ENCODE results near the gene HIPK2.

Gene HIPK2

DNA sequence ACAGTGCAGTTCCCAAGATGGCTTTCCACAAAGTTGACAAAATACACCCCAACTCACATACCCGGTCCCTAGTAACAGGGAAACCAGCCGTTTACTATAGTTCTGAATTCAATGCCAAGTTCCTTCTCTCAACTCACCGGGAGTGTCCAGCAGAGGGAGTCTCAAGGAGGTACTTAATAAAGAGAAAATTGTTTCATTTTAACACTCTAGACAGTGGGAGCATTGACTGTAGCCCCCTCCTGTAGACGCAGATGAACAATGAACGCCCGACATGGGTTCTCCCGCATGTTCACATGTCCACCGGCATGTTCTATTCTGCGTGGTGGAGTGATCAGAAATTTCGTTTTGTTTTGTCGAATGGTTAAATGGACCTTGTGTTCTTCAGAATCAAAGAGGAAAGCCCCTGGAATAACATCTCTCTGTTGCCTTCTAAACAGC is 1.9 kb downstream of the HIPK2 start:
- Histone ChIP-seq H3K4me3 (ENCODE audit: low read length) (peak overlapping the region; percentile 91), H3K27me3 (ENCODE audit: insufficient read depth, low read length) (no peaks in the 10 kb centered on the region), H3K36me3 (ENCODE audit: insufficient read depth, low read length) (peaks cover 13% of the 10 kb centered on the region), H2AFZ (ENCODE audit: low read depth, low read length) (no peak overlapping the region), H3K4me1 (ENCODE audit: insufficient read depth, low read length) (peaks cover 40% of the 10 kb centered on the region), H3K9me3 (ENCODE audit: low read length) (no peaks in the 10 kb centered on the region)

DNA sequence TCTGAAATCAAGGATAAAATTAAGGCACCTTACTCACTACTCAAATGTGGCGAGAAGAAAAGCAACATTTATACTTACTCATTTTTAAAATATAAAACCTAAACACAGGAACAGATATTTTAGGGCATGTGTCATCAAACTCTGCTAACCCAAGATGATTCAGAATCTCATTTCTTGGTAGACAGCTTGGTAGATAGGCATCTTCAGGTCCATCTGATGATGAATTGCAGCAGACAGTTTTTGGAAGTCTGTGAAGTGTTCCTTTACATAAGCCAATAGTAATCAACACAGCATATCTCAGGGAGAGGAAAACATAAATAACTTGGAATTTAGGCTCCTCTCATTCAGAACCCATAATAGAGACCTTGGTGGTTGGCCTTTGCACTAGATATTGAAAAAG is 3.4 kb downstream of the HIPK2 start:
- Histone ChIP-seq H3K36me3 (ENCODE audit: insufficient read depth, low read length) (peaks cover 18% of the 10 kb centered on the region), H2AFZ (ENCODE audit: low read depth, low read length) (no peak overlapping the region), H3K4me3 (ENCODE audit: low read length) (no peak overlapping the region), H3K27me3 (ENCODE audit: insufficient read depth, low read length) (no peaks in the 10 kb centered on the region), H3K4me1 (ENCODE audit: insufficient read depth, low read length) (peaks cover 40% of the 10 kb centered on the region), H3K9me3 (ENCODE audit: low read length) (no peaks in the 10 kb centered on the region)

DNA sequence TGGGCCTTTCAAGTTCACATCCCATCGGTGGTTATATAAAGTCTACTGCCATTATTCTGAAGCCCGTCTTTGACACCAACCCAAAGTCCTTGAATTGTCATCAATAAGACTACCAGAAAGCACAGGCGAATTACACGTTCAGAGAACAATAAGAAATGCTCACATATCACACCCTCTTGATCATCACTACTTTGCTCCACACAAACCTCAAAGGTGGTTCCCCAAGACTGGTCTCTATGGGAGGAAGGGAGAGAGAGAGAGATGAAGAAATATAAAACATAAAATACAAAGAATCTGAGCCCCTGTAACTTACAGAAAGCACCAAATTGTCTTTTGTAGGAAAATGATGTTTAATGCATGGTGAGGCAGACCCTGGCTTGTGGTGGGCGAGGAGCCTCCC is 4.4 kb downstream of the HIPK2 start:
- Histone ChIP-seq H3K9me3 (ENCODE audit: low read length) (no peaks in the 10 kb centered on the region), H3K27me3 (ENCODE audit: insufficient read depth, low read length) (no peaks in the 10 kb centered on the region), H3K4me3 (ENCODE audit: low read length) (no peak overlapping the region), H2AFZ (ENCODE audit: low read depth, low read length) (no peak overlapping the region), H3K36me3 (ENCODE audit: insufficient read depth, low read length) (peaks cover 18% of the 10 kb centered on the region), H3K4me1 (ENCODE audit: insufficient read depth, low read length) (peaks cover 31% of the 10 kb centered on the region)

DNA sequence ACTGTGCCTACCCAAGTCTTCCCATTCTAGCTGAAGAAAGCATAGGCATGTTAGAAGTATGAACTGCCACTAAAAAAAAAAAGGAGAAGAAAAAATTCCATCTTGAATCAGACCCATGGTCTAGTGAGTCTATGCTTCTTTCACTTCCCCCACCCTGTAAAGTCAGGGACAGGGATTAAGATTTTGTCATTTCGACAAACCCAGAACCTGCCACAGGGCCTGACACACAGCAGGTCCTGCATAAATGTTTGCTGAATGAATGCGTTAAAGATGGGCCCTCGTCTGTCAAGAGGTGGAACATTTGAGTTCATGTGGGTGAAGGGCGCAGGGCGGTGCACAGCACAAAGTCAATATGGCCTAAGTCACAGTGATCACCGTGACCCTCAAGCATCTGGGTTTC is 4.9 kb downstream of the HIPK2 start:
- Histone ChIP-seq H3K4me1 (ENCODE audit: insufficient read depth, low read length) (peaks cover 31% of the 10 kb centered on the region), H3K4me3 (ENCODE audit: low read length) (no peak overlapping the region), H3K9me3 (ENCODE audit: low read length) (no peaks in the 10 kb centered on the region), H3K36me3 (ENCODE audit: insufficient read depth, low read length) (peaks cover 18% of the 10 kb centered on the region), H2AFZ (ENCODE audit: low read depth, low read length) (no peak overlapping the region), H3K27me3 (ENCODE audit: insufficient read depth, low read length) (no peaks in the 10 kb centered on the region)

DNA sequence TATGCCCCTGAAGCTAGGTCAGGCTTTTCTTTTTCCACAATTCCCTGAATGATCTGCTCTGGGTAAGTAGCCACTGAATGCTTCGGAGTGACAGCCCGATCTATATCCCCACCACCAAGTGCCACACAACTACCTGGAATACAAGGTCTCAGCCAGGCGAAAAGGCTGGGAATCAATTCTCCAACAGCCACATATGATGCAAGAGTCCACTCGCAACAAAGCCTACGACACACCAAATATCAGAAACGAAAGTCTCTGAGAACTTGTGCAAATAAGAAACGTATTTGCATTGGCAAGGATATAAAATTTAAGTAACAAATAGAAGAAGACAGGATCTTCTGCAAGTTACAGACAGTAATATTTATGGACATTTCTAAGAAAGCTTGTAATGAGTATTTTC is 5.7 kb downstream of the HIPK2 start:
- Histone ChIP-seq H3K4me3 (ENCODE audit: low read length) (no peak overlapping the region), H3K27me3 (ENCODE audit: insufficient read depth, low read length) (no peaks in the 10 kb centered on the region), H3K36me3 (ENCODE audit: insufficient read depth, low read length) (peaks cover 18% of the 10 kb centered on the region), H3K4me1 (ENCODE audit: insufficient read depth, low read length) (peaks cover 31% of the 10 kb centered on the region), H2AFZ (ENCODE audit: low read depth, low read length) (no peak overlapping the region), H3K9me3 (ENCODE audit: low read length) (no peaks in the 10 kb centered on the region)

DNA sequence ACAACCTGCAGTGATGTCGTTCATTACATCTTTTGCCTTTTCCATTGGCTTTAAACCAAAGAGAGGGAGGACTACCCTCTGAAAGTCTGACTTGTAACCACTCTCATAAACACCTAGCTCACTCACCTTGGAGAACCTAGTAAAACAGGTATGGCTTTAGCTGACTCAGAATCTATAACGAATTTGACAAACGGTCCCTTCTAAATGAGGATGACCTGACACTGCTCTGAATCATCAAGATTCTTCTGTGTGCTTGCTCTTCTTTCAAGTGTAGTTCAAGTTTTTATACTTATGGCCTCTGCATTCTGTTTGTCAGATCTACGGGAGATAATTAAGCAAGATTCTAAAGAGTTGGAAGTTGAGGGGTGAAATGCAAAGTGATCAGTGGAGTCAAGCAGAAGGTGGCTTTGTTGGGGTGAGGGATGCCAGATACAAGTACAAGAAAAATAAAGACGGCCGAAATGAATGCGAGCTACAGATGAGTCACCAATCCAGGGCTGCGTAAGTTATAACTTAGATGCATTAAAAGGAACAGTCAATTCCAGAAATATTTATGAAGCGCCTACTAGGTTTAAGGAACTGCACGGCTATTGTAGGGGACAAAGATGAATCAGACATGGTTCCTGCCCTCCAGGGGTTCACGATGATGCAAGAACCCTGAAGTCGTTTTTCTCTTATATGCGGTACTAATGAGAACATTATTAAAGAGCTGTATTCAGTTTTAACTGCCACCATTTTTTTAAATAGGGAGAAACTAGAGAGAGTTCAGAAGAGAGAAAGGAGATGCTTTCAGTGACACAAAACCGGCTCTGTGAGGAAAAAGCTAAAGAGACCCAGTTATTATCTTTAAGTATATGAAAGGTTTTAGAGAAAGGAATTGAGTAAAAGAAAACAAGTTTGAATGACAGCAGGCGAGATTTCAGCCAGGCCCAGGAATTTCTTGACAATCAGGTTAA is 6.5 kb downstream of the HIPK2 start:
- H3K36me3 ChIP-seq (ENCODE audit: insufficient read depth, low read length) = peaks cover 18% of the 10 kb centered on the region
- peaks cover 31% of the 10 kb centered on the region for H3K4me1 ChIP-seq (ENCODE audit: insufficient read depth, low read length)
- H3K9me3 ChIP-seq (ENCODE audit: low read length) = no peaks in the 10 kb centered on the region
- no peak overlapping the region for H2AFZ ChIP-seq (ENCODE audit: low read depth, low read length)
- no peaks in the 10 kb centered on the region for H3K27me3 ChIP-seq (ENCODE audit: insufficient read depth, low read length)
- no peak overlapping the region for H3K4me3 ChIP-seq (ENCODE audit: low read length)

DNA sequence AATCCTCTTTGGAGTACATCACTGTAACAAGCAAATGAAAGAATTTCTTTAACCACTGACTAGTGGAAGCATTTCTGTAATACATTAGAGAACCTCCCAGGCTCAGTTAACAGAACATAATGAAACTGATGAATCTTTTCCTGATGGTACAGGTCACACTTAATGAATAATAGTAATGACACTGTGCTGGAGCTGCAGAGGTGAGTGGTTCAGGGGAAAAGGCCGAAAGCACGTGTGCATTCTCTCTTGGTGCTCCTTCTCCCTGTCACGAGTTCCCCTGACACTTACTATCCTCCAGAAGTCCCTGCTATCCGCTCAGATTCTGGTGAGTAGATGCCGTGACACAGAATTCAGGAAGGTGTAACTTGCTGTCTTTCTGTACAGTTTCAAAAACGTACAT is 8.0 kb downstream of the HIPK2 start:
- Histone ChIP-seq H3K4me1 (ENCODE audit: insufficient read depth, low read length) (peaks cover 17% of the 10 kb centered on the region), H3K27me3 (ENCODE audit: insufficient read depth, low read length) (no peaks in the 10 kb centered on the region), H3K4me3 (ENCODE audit: low read length) (no peak overlapping the region), H3K36me3 (ENCODE audit: insufficient read depth, low read length) (peaks cover 18% of the 10 kb centered on the region), H2AFZ (ENCODE audit: low read depth, low read length) (no peak overlapping the region), H3K9me3 (ENCODE audit: low read length) (no peaks in the 10 kb centered on the region)

DNA sequence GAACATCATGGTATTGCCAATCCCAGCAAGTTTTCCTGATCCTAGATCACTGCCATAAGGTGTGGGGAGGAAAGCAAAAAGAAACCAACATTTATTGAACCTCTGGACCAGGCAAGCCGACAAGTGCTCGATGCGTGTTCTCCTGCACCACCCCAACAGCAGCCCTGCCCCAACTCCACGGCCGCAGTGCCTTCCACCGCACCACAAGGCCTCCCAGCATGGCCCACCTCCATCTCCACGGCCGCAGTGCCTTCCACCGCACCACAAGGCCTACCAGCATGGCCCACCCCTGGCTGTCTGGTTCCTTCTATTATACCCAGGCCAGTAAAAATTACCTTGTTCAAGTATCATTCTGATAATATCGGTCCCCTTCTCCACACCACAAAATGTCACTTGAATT is 8.7 kb downstream of the HIPK2 start:
- Histone ChIP-seq H3K4me3 (ENCODE audit: low read length) (no peak overlapping the region), H3K27me3 (ENCODE audit: insufficient read depth, low read length) (no peaks in the 10 kb centered on the region), H3K36me3 (ENCODE audit: insufficient read depth, low read length) (peaks cover 15% of the 10 kb centered on the region), H2AFZ (ENCODE audit: low read depth, low read length) (no peak overlapping the region), H3K4me1 (ENCODE audit: insufficient read depth, low read length) (peaks cover 16% of the 10 kb centered on the region), H3K9me3 (ENCODE audit: low read length) (no peaks in the 10 kb centered on the region)

DNA sequence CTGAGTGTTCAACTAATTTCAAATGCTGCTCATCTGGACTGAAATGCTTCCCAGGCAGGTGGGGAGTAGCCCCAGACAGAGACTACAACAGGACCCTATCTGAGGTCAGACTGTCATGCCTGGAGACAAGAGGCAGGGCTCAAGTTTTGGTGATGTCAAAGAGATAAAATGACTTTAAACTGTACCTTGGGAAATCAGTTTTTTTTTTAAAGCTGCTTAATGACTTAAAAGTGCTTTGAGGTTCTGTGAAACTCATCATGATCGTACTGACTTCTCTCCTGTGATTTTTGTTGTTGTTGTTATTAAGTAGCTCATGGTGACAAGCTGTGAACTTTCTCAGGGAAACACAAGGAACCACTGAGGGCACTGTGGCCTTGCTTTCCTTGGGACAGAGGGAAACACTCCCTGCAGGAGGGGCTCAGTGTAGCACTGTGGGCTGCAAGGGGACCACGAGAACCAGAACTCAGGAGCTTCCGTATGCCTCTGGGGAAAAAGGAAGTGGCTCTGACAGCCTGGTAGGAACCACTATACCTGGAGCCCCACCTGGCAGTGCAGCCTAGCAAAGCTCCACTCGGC is 9.5 kb downstream of the HIPK2 start:
- Histone ChIP-seq H3K36me3 (ENCODE audit: insufficient read depth, low read length) (peaks cover 10% of the 10 kb centered on the region), H3K4me1 (ENCODE audit: insufficient read depth, low read length) (peaks cover 16% of the 10 kb centered on the region), H2AFZ (ENCODE audit: low read depth, low read length) (no peak overlapping the region), H3K27me3 (ENCODE audit: insufficient read depth, low read length) (no peaks in the 10 kb centered on the region), H3K4me3 (ENCODE audit: low read length) (no peak overlapping the region), H3K9me3 (ENCODE audit: low read length) (no peaks in the 10 kb centered on the region)

DNA sequence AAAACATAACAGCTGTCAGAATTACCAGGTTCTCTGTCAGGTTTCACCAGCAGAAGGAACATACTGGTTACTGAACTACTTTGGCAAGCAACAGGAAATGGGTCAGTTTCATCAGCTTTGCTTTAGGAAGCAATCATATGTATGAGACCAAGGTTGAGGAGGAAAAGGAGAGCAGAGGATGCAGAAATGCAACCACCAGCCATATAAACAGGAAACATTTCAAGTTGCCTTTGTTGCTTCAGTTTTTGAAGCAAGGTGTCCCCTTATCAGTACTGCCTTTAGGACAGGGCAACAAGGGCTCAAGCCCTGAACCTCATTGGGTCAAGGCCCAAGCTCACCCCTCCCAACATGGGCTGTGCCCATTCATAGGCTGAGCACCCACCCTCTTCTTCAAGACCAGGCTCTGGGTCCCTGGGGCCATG is 10.2 kb downstream of the HIPK2 start:
- Histone ChIP-seq H3K9me3 (ENCODE audit: low read length) (no peaks in the 10 kb centered on the region), H2AFZ (ENCODE audit: low read depth, low read length) (no peak overlapping the region), H3K36me3 (ENCODE audit: insufficient read depth, low read length) (peaks cover 6% of the 10 kb centered on the region), H3K27me3 (ENCODE audit: insufficient read depth, low read length) (no peaks in the 10 kb centered on the region), H3K4me1 (ENCODE audit: insufficient read depth, low read length) (peaks cover 16% of the 10 kb centered on the region), H3K4me3 (ENCODE audit: low read length) (no peak overlapping the region)

DNA sequence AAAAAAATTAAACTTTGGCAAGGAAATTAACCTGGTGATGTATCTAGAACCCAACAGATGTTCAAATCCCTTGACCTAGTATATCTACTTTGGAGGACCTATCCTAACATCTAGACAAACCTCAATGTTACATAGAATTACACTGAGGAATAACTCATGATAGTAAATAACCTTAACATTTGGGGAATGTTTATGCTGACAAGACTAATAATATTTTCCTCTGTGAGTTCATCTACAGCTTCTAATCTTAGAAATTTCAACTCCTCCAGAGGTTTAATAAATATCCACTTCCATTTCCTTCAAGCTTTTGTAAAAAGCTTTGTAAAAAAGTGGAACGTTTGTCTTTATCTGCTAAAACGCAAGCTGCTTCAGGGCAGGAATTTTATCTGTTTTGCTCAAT is 12.7 kb downstream of the HIPK2 start:
- no peaks in the 10 kb centered on the region for H3K9me3 ChIP-seq (ENCODE audit: low read length)
- peaks cover 2% of the 10 kb centered on the region for H3K36me3 ChIP-seq (ENCODE audit: insufficient read depth, low read length)
- H3K4me3 ChIP-seq (ENCODE audit: low read length) = no peak overlapping the region
- no peaks in the 10 kb centered on the region for H3K4me1 ChIP-seq (ENCODE audit: insufficient read depth, low read length)
- no peaks in the 10 kb centered on the region for H3K27me3 ChIP-seq (ENCODE audit: insufficient read depth, low read length)
- no peak overlapping the region for H2AFZ ChIP-seq (ENCODE audit: low read depth, low read length)

DNA sequence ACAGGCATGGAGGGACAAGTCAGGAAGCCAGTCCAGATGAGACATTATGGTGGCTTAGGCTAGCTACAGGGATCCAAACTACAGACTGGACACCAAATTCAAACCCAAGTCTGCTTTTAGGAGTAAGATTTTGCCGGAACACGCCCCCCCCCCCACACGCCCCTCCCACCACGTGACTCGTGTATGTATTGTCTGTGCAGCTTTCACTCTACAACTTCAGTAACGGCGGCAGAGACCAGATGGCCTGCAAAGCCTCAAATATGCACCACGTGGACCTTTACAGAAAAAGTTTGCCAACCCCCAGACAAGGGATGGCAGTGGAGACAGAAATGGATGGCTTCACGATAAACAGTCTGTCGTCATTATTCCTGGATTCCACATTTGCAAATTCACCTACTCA is 14.5 kb downstream of the HIPK2 start:
- Histone ChIP-seq H3K27me3 (ENCODE audit: insufficient read depth, low read length) (no peaks in the 10 kb centered on the region), H3K36me3 (ENCODE audit: insufficient read depth, low read length) (no peaks in the 10 kb centered on the region), H2AFZ (ENCODE audit: low read depth, low read length) (no peak overlapping the region), H3K4me1 (ENCODE audit: insufficient read depth, low read length) (no peaks in the 10 kb centered on the region), H3K9me3 (ENCODE audit: low read length) (no peaks in the 10 kb centered on the region), H3K4me3 (ENCODE audit: low read length) (no peak overlapping the region)

DNA sequence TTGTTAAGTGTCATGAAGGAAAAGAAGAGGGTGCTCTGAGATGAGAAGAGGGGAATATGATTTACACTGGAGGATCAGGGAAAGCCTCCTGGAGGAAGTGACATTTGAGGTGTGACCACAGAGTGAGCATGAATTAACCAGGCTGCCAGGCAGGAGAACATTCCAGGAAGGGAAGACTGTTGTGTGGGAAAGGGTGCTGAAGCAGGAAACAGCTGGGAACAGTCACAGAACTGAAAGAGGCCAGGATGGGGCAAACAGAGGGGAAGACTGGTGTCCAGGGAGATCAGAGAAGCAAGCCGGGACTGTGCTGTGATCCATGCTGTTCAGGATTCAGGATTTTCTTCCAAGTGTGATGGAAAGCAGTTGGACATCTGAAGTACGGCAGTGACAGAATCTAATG is 14.9 kb downstream of the HIPK2 start:
- Histone ChIP-seq H3K4me1 (ENCODE audit: insufficient read depth, low read length) (no peaks in the 10 kb centered on the region), H3K4me3 (ENCODE audit: low read length) (no peak overlapping the region), H3K27me3 (ENCODE audit: insufficient read depth, low read length) (no peaks in the 10 kb centered on the region), H3K9me3 (ENCODE audit: low read length) (no peaks in the 10 kb centered on the region), H2AFZ (ENCODE audit: low read depth, low read length) (no peak overlapping the region), H3K36me3 (ENCODE audit: insufficient read depth, low read length) (no peaks in the 10 kb centered on the region)
